HEK293T (cell line): ENCODE data around the gene CD48.

Experiments
- ARNT ChIP-seq: fragments of 450-650 bp; IDR thresholded peaks from 2 replicates; pipeline ENCODE4 v1.6.1; 2017; ENCODE audit warnings: mild to moderate bottlenecking
- FOXK2 ChIP-seq: fragments of 450-650 bp; IDR thresholded peaks from 2 replicates; pipeline ENCODE4 v1.6.1; 2016; ENCODE audit warnings: mild to moderate bottlenecking
- FOXM1 ChIP-seq: fragments of 450-650 bp; IDR thresholded peaks from 2 replicates; pipeline ENCODE4 v1.6.1; 2017; ENCODE audit warnings: mild to moderate bottlenecking, borderline replicate concordance
- HDGF ChIP-seq: fragments of 450-650 bp; IDR thresholded peaks from 2 replicates; pipeline ENCODE4 v1.6.1; 2017; ENCODE audit warnings: antibody characterized with exemption, borderline replicate concordance
- L3MBTL2 ChIP-seq: fragments of 450-650 bp; conservative IDR thresholded peaks from 2 replicates; pipeline ENCODE4 v1.6.1; 2016; ENCODE audit warnings: mild to moderate bottlenecking
- LEF1 ChIP-seq: fragments of 450-650 bp; IDR thresholded peaks from 2 replicates; pipeline ENCODE4 v1.6.1; 2017; ENCODE audit warnings: mild to moderate bottlenecking, borderline replicate concordance
- NFRKB ChIP-seq: fragments of 450-650 bp; IDR thresholded peaks from 2 replicates; pipeline ENCODE4 v1.6.1; 2016; ENCODE audit warnings: mild to moderate bottlenecking, moderate library complexity
- SP1 ChIP-seq: fragments of 450-650 bp; IDR thresholded peaks from 2 replicates; pipeline ENCODE4 v1.6.1; 2017
- SUZ12 ChIP-seq: fragments of 450-650 bp; IDR thresholded peaks from 2 replicates; pipeline ENCODE4 v1.6.1; 2016; ENCODE audit warnings: mild to moderate bottlenecking
- ZNF384 ChIP-seq: fragments of 450-650 bp; IDR thresholded peaks from 2 replicates; pipeline ENCODE4 v1.6.1; 2016

DNA sequence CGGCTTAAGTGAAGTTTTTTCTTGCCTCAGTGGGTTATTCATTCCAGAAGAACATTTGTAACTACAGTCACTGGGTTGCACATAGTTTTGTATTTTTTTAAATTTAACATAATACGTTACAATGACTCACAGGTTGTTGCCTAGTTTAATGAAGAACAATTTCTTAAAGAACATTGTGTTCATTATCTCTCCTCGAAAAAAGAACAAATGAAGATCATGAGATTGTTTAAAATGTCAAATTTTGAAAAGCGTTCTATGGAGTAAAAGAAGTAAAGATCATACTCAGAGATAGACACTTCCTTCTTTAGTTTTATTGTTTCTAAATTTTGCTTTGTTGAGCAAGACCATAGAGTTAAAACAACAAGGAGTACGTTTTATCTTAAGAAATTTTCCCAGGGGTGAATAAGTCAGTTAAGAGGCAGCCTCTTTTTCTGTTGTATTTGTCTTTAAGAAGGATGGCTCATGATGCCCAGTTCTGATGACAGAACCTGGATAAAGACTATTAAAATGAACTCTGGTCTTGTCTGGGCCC is 54.3 kb downstream of the CD48 start:
- TF ChIP-seq ARNT (no peak), FOXM1 (no peak), HDGF (no peak), SP1 (no peak), SUZ12 (no peak), NFRKB (no peak), L3MBTL2 (no peak), FOXK2 (no peak), LEF1 (no peak), ZNF384 (no peak)
